ENCODE measurements around the gene FAM13C. TPM values are rescaled to one million over a fixed set of nuclear protein-coding genes. Genes with fewer than 3 reads are reported as not detected.

The FAM13C gene
- total and polyA plus RNA-seq, 9 of the 15 experiments (the other 6 are each of a cell fraction or from before 2014, with no cell fraction given): not detected

GRCh38 chr10:59303018-59303417, 59.3 kb downstream of the FAM13C start:
- TF ChIP-seq ESRRA (IDR thresholded peaks at IDR 0.05; ENCODE audit: borderline replicate concordance, low read depth) (no peak), ZNF232 (CRISPR knock-in tag; IDR thresholded peaks at IDR 0.05) (no peak)
- FAIRE-seq (no peak), DNase-seq (ENCODE audit: extremely low read depth in 1 of 4, low spot score in 3 of 4) (no peak), ATAC-seq (no peak)
- CTCF ChIA-PET (ENCODE audit: low intra/inter-chr PET ratio): no interaction called here
- Histone ChIP-seq H3K4me2 (ENCODE audit: insufficient read depth, low read length) (no peak overlapping the region), H3K9ac (ENCODE audit: insufficient read depth in 1 of 2, low read depth in 2 of 2, low read length in 2 of 2) (no peak overlapping the region), H3K79me2 (ENCODE audit: control insufficient read depth, insufficient read depth, low read length) (no peaks in the 10 kb centered on the region), H3K4me3 (no peak overlapping the region), H3K9me3 (replicated peaks; ENCODE audit: control insufficient read depth, insufficient read depth, low read depth, low read length) (no peaks in the 10 kb centered on the region), H3K27ac (ENCODE audit: extremely low read depth, low read depth, low read length) (no peak overlapping the region), H3K9me1 (ENCODE audit: control insufficient read depth, insufficient read depth, low read length) (no peaks in the 10 kb centered on the region), H3K36me3 (ENCODE audit: control insufficient read depth, insufficient read depth, low read length) (no peaks in the 10 kb centered on the region), H3K4me1 (replicated peaks in 1 of 2; ENCODE audit: control insufficient read depth in 2 of 2, insufficient read depth in 2 of 2, low read length in 2 of 2) (no peaks in the 10 kb centered on the region), H2AFZ (ENCODE audit: low read depth, low read length) (no peak overlapping the region), H4K20me1 (replicated peaks; ENCODE audit: control insufficient read depth, insufficient read depth, low read length) (no peaks in the 10 kb centered on the region), H3K27me3 (ENCODE audit: control insufficient read depth in 2 of 2, insufficient read depth in 2 of 2, low read length in 2 of 2) (no peaks in the 10 kb centered on the region)
- POLR2A ChIA-PET: no interaction called here
- BruUV-seq (replicated peaks): no TSS peak
- WGBS (ENCODE audit: insufficient coverage, low coverage, missing lambda C conversion rate): 0% methylated on average over 1 of the region's 1 CpG
- in situ Hi-C loops (cut with MboI): no loop called here
- intact Hi-C loops (cut with micrococcal nuclease): no loop called here

GRCh38 chr10:59302381-59302780, 60.0 kb downstream of the FAM13C start:
- no peak for DNase-seq (ENCODE audit: extremely low read depth in 1 of 4, low spot score in 3 of 4)
- no peak for FAIRE-seq
- no peak overlapping the region for H3K9ac ChIP-seq (ENCODE audit: insufficient read depth in 1 of 2, low read depth in 2 of 2, low read length in 2 of 2)
- no peak overlapping the region for H3K4me3 ChIP-seq
- no TSS peak for BruUV-seq (replicated peaks)
- 0% methylated on average over 4 of the region's 4 CpGs for WGBS (ENCODE audit: insufficient coverage, low coverage, missing lambda C conversion rate)
- ATAC-seq: no peak
- H3K27ac ChIP-seq (ENCODE audit: extremely low read depth, low read depth, low read length): no peak overlapping the region
- H3K4me2 ChIP-seq (ENCODE audit: insufficient read depth, low read length): no peak overlapping the region
- no peaks in the 10 kb centered on the region for H3K79me2 ChIP-seq (ENCODE audit: control insufficient read depth, insufficient read depth, low read length)
- H3K9me1 ChIP-seq (ENCODE audit: control insufficient read depth, insufficient read depth, low read length): no peaks in the 10 kb centered on the region
- intact Hi-C loops (cut with micrococcal nuclease) (no loop called here), in situ Hi-C loops (cut with MboI) (no loop called here)
- no peaks in the 10 kb centered on the region for H3K27me3 ChIP-seq (ENCODE audit: control insufficient read depth in 2 of 2, insufficient read depth in 2 of 2, low read length in 2 of 2)
- ChIA-PET POLR2A (no interaction called here), CTCF (ENCODE audit: low intra/inter-chr PET ratio) (no interaction called here)
- no peak overlapping the region for H2AFZ ChIP-seq (ENCODE audit: low read depth, low read length)
- H3K4me1 ChIP-seq (replicated peaks in 1 of 2; ENCODE audit: control insufficient read depth in 2 of 2, insufficient read depth in 2 of 2, low read length in 2 of 2): no peaks in the 10 kb centered on the region
- no peaks in the 10 kb centered on the region for H3K9me3 ChIP-seq (replicated peaks; ENCODE audit: control insufficient read depth, insufficient read depth, low read depth, low read length)
- no peaks in the 10 kb centered on the region for H4K20me1 ChIP-seq (replicated peaks; ENCODE audit: control insufficient read depth, insufficient read depth, low read length)
- no peaks in the 10 kb centered on the region for H3K36me3 ChIP-seq (ENCODE audit: control insufficient read depth, insufficient read depth, low read length)
- TF ChIP-seq ZNF12 (CRISPR knock-in tag; IDR thresholded peaks at IDR 0.05) (no peak), PHF20 (IDR thresholded peaks at IDR 0.05; ENCODE audit: partially characterized antibody) (no peak), ZNF695 (CRISPR knock-in tag; IDR thresholded peaks at IDR 0.05) (no peak), POU5F1 (IDR thresholded peaks at IDR 0.05; ENCODE audit: borderline replicate concordance, low read depth, low read length, partially characterized antibody) (no peak), ZNF398 (CRISPR knock-in tag; IDR thresholded peaks at IDR 0.05) (no peak), CREBBP (IDR thresholded peaks at IDR 0.05; ENCODE audit: low read depth, low read length) (no peak), FOXO4 (CRISPR knock-in tag; IDR thresholded peaks at IDR 0.05) (no peak), NUFIP1 (IDR thresholded peaks at IDR 0.05; ENCODE audit: partially characterized antibody) (no peak), CBFA2T3 (IDR thresholded peaks at IDR 0.05) (no peak), SRSF3 (IDR thresholded peaks at IDR 0.05; ENCODE audit: insufficient read depth, low read length) (no peak), CBFB (CRISPR knock-in tag; IDR thresholded peaks at IDR 0.05) (no peak), SRSF1 (IDR thresholded peaks at IDR 0.05; ENCODE audit: low read depth, low read length) (no peak), MCM2 (IDR thresholded peaks at IDR 0.05; ENCODE audit: low read depth) (no peak), SAFB2 (IDR thresholded peaks at IDR 0.05; ENCODE audit: borderline replicate concordance, low read depth, low read length, severe bottlenecking) (no peak)
